ENCODE data around the gene PRSS35. TPM values are rescaled to one million over a fixed set of nuclear protein-coding genes. Genes with fewer than 3 reads are reported as not detected.

PRSS35 gene
- total and polyA plus RNA-seq, 2 of the 13 experiments (the other 11 are each of a cell fraction or from before 2014, with no cell fraction given): not detected

- no peaks in the 10 kb centered on the region for H3K36me3 ChIP-seq (replicated peaks in 1 of 2; ENCODE audit: control insufficient read depth in 1 of 2, insufficient read depth in 2 of 2, low read length in 2 of 2)
- no peak overlapping the region for H3K4me3 ChIP-seq (replicated peaks in 1 of 3; ENCODE audit: insufficient read depth in 1 of 3, low read depth in 2 of 3, low read length in 3 of 3)
- POLR2A ChIA-PET: no interaction called here
- H2AFZ ChIP-seq (ENCODE audit: low read length): no peak overlapping the region
- no peak overlapping the region for H3K9ac ChIP-seq (ENCODE audit: insufficient read depth, low read depth, low read length)
- no peaks in the 10 kb centered on the region for H3K27me3 ChIP-seq (ENCODE audit: control insufficient read depth in 1 of 2, insufficient read depth in 2 of 2, low read length in 2 of 2)
- FAIRE-seq: no peak
- H3K79me2 ChIP-seq (ENCODE audit: insufficient read depth, low read length): no peaks in the 10 kb centered on the region
- no peaks in the 10 kb centered on the region for H4K20me1 ChIP-seq (ENCODE audit: insufficient read depth, low read length)
- WGBS (ENCODE audit: low lambda C conversion rate): 0% methylated on average over 2 of the region's 2 CpGs
- CTCF ChIA-PET (ENCODE audit: low intra/inter-chr PET ratio, low total read pairs): no interaction called here
- H3K27ac ChIP-seq (ENCODE audit: extremely low read length, insufficient read depth, low read length): no peak overlapping the region
- DNase-seq (ENCODE audit: low spot score): no peak
- no peaks in the 10 kb centered on the region for H3K9me3 ChIP-seq (ENCODE audit: low read length)
- H3K4me2 ChIP-seq (ENCODE audit: low read depth, low read length): no peak overlapping the region
- H3K4me1 ChIP-seq (ENCODE audit: insufficient read depth, low read length): no peaks in the 10 kb centered on the region
- BruUV-seq (replicated peaks): no TSS peak
- intact Hi-C loops (cut with micrococcal nuclease; ENCODE audit: unreplicated experiment) (no loop called here), in situ Hi-C loops (cut with HindIII; ENCODE audit: extremely low pct_ligation_motif_present, low pct_unique_long_range_greater_than_20kb) (no loop called here)
- ATAC-seq: no peak
- TF ChIP-seq ZFP90 (CRISPR knock-in tag; IDR thresholded peaks at IDR 0.05; ENCODE audit: borderline replicate concordance): no peak
Observed at GRCh38 chr6:83463886-83464285, 48.4 kb upstream of the PRSS35 start.

- WGBS (ENCODE audit: low lambda C conversion rate): 43% methylated on average over 5 of the region's 5 CpGs
- no peak overlapping the region for H3K4me2 ChIP-seq (ENCODE audit: low read depth, low read length)
- CTCF ChIA-PET (ENCODE audit: low intra/inter-chr PET ratio, low total read pairs): no interaction called here
- TF ChIP-seq ZBTB2 (CRISPR knock-in tag; IDR thresholded peaks at IDR 0.05; ENCODE audit: low read depth): no peak
- TF ChIP-seq HOXA5 (CRISPR knock-in tag; IDR thresholded peaks at IDR 0.05): no peak
- TF ChIP-seq ELK4 (CRISPR knock-in tag; IDR thresholded peaks at IDR 0.05; ENCODE audit: borderline replicate concordance): no peak
- TF ChIP-seq ZNF317 (CRISPR knock-in tag; IDR thresholded peaks at IDR 0.05): no peak
- TF ChIP-seq ZNF235 (CRISPR knock-in tag; IDR thresholded peaks at IDR 0.05; ENCODE audit: borderline replicate concordance): no peak
- no peak for TF ChIP-seq DMAP1 (CRISPR knock-in tag; IDR thresholded peaks at IDR 0.05)
- no peak for TF ChIP-seq DBP (CRISPR knock-in tag; IDR thresholded peaks at IDR 0.05; ENCODE audit: not compliant biosample characterization)
- TF ChIP-seq LBX2 (CRISPR knock-in tag; IDR thresholded peaks at IDR 0.05; ENCODE audit: borderline replicate concordance): no peak
- TF ChIP-seq ZNF383 (CRISPR knock-in tag; IDR thresholded peaks at IDR 0.05; ENCODE audit: borderline replicate concordance): no peak
Observed at GRCh38 chr6:83464381-83465140, 47.8 kb upstream of the PRSS35 start.

More at GRCh38 chr6:83464381-83465140, 47.8 kb upstream of the PRSS35 start:
- H3K27ac ChIP-seq (ENCODE audit: extremely low read length, insufficient read depth, low read length): no peak overlapping the region
- H3K4me1 ChIP-seq (ENCODE audit: insufficient read depth, low read length): no peaks in the 10 kb centered on the region
- no peaks in the 10 kb centered on the region for H3K27me3 ChIP-seq (ENCODE audit: control insufficient read depth in 1 of 2, insufficient read depth in 2 of 2, low read length in 2 of 2)
- H3K4me3 ChIP-seq (replicated peaks in 1 of 3; ENCODE audit: insufficient read depth in 1 of 3, low read depth in 2 of 3, low read length in 3 of 3): no peak overlapping the region
- H3K36me3 ChIP-seq (replicated peaks in 1 of 2; ENCODE audit: control insufficient read depth in 1 of 2, insufficient read depth in 2 of 2, low read length in 2 of 2): no peaks in the 10 kb centered on the region
- BruUV-seq (replicated peaks): no TSS peak
- ATAC-seq (no peak), DNase-seq (ENCODE audit: low spot score) (peak; percentile 18), FAIRE-seq (no peak)
- POLR2A ChIA-PET: no interaction called here
- no peaks in the 10 kb centered on the region for H3K9me3 ChIP-seq (ENCODE audit: low read length)
- intact Hi-C loops (cut with micrococcal nuclease; ENCODE audit: unreplicated experiment): no loop called here
- H3K9ac ChIP-seq (ENCODE audit: insufficient read depth, low read depth, low read length): no peak overlapping the region
- no peak overlapping the region for H2AFZ ChIP-seq (ENCODE audit: low read length)
- no peaks in the 10 kb centered on the region for H3K79me2 ChIP-seq (ENCODE audit: insufficient read depth, low read length)
- H4K20me1 ChIP-seq (ENCODE audit: insufficient read depth, low read length): no peaks in the 10 kb centered on the region
- in situ Hi-C loops (cut with HindIII; ENCODE audit: extremely low pct_ligation_motif_present, low pct_unique_long_range_greater_than_20kb): no loop called here

Measured in HepG2 (cell line).